Gastroesophageal sphincter (tissue), 4 donors: ENCODE measurements around the gene HEMK1. TPM values are rescaled to one million over a fixed set of nuclear protein-coding genes. Genes with fewer than 3 reads are reported as not detected.
A peak's percentile ranks its signal among the peaks of the same experiment; 100 is the strongest.

ENCODE experiments used
- ATAC-seq: fragments of 150-250 bp; one replicate; pipeline ENCODE4 v1.9.1; 2016; ENCODE audit warnings: mild to moderate bottlenecking, moderate library complexity
- H3K27ac ChIP-seq, 4 donors: fragments of 200-600 bp; sonication (generic) in 3 of 4; 1 replicate in 3 of 4; 2 replicates in 1 of 4; pipeline ENCODE4 v1.5.1; 2016 to 2019
- H3K27me3 ChIP-seq: fragments of 200-600 bp; sonication (generic); one replicate; pipeline ENCODE4 v1.5.1; 2019
- H3K36me3 ChIP-seq, 2 donors: fragments of 200-600 bp; sonication (generic); one replicate each; pipeline ENCODE4 v1.5.1; 2019; ENCODE audit warnings: control low read depth in 1 of 2
- H3K4me1 ChIP-seq, 3 donors: fragments of 200-600 bp; sonication (generic); 1 replicate in 2 of 3; 2 replicates in 1 of 3; pipeline ENCODE4 v1.5.1; 2016 to 2019; ENCODE audit warnings: control low read depth in 2 of 3
- H3K4me3 ChIP-seq, 2 donors: fragments of 200-600 bp; sonication (generic); one replicate each; pipeline ENCODE4 v1.5.1; 2019; ENCODE audit warnings: mild to moderate bottlenecking in 1 of 2, moderate library complexity in 1 of 2
- H3K9me3 ChIP-seq, 3 donors: fragments of 200-600 bp; sonication (generic); one replicate each; pipeline ENCODE4 v1.5.1; 2017 to 2019; ENCODE audit warnings: control low read depth in 2 of 3
- CTCF ChIP-seq, 4 experiments: fragments of 200-600 bp in 2 of 4; fragments of 450-650 bp in 2 of 4; sonication (generic) in 1 of 4; IDR thresholded peaks; one replicate each; pipeline ENCODE4 v1.5.1; 2017 to 2019; ENCODE audit warnings: antibody characterized with exemption in 4 of 4, mild to moderate bottlenecking in 2 of 4, moderate library complexity in 2 of 4
- EP300 ChIP-seq: sonication (generic); formaldehyde crosslinking; IDR thresholded peaks from one replicate; pipeline ENCODE4 v1.6.1; 2017; ENCODE audit warnings: antibody characterized with exemption, mild to moderate bottlenecking
- POLR2A ChIP-seq, 2 donors: fragments of 450-650 bp; IDR thresholded peaks; one replicate each; pipeline ENCODE4 v1.6.1; 2017; ENCODE audit warnings: antibody characterized with exemption in 2 of 2, mild to moderate bottlenecking in 2 of 2, moderate library complexity in 1 of 2
- POLR2AphosphoS5 ChIP-seq: sonication (generic); formaldehyde crosslinking; IDR thresholded peaks from one replicate; pipeline ENCODE4 v1.6.1; 2017; ENCODE audit warnings: antibody characterized with exemption
- WGBS, 2 donors: methylation state at CpG; one replicate each; pipeline ENCODE4 v1.1.5; 2018; ENCODE audit warnings: low coverage in 1 of 2; 5-methylcytosine and 5-hydroxymethylcytosine counted together
- total RNA-seq, 4 donors: library from RNA; depleted of rRNA; stranded (reverse); fragments of >200 nt; gene quantifications; one replicate each; pipeline ENCODE4 v1.1.0, GENCODE V29; 2016

HEMK1 gene
- total RNA-seq, 4 donors from 2014 or later: 6.4 to 11.7 (median 11.4) TPM

- Histone ChIP-seq H3K27me3 (no peaks in the 10 kb centered on the region), H3K4me3 (no peak overlapping the region), H3K9me3 (no peaks in the 10 kb centered on the region), H3K27ac (peak overlapping the region in 3 of 4 donors; percentile 37 to 96 (median 96)), H3K4me1 (peaks cover 11 to 100% (median 31%) of the 10 kb centered on the region in 3 donors), H3K36me3 (peaks cover 0 to 45% of the 10 kb centered on the region in 2 donors)
- TF ChIP-seq CTCF (IDR thresholded peaks at IDR 0.05) (no peak), POLR2AphosphoS5 (no peak), EP300 (no peak), POLR2A (IDR thresholded peaks at IDR 0.05) (no peak)
- no peak for ATAC-seq
- WGBS, 2 donors: 50 to 60% methylated on average over 1 to 2 of the region's 5 CpGs
These were observed 34.8 kb downstream of the HEMK1 start for GRCh38 chr3:50604110-50604621.

GRCh38 chr3:50604628-50605588, 35.6 kb downstream of the HEMK1 start:
- peaks cover 0 to 45% of the 10 kb centered on the region in 2 donors for H3K36me3 ChIP-seq
- H3K4me3 ChIP-seq: no peak overlapping the region
- H3K27me3 ChIP-seq: no peaks in the 10 kb centered on the region
- H3K9me3 ChIP-seq: no peaks in the 10 kb centered on the region
- 43 to 69% methylated on average over 6 to 7 of the region's 14 CpGs for WGBS, 2 donors
- TF ChIP-seq POLR2AphosphoS5: peak; percentile 50
- TF ChIP-seq POLR2A (IDR thresholded peaks at IDR 0.05): no peak
- peak overlapping the region in 3 of 4 donors; percentile 37 to 96 (median 96) for H3K27ac ChIP-seq
- H3K4me1 ChIP-seq: peaks cover 11 to 100% (median 38%) of the 10 kb centered on the region in 3 donors
- no peak for ATAC-seq

GRCh38 chr3:50605901-50606326, 36.6 kb downstream of the HEMK1 start:
- H3K27me3 ChIP-seq: no peaks in the 10 kb centered on the region
- no peak for ATAC-seq
- peaks cover 0 to 45% of the 10 kb centered on the region in 2 donors for H3K36me3 ChIP-seq
- no peak overlapping the region for H3K4me3 ChIP-seq
- 65 to 66% methylated on average over 3 to 5 of the region's 5 CpGs for WGBS, 2 donors
- TF ChIP-seq EP300 (no peak), POLR2AphosphoS5 (no peak), CTCF (IDR thresholded peaks at IDR 0.05) (no peak), POLR2A (IDR thresholded peaks at IDR 0.05) (no peak)
- H3K9me3 ChIP-seq: no peaks in the 10 kb centered on the region
- H3K4me1 ChIP-seq: peaks cover 6 to 100% (median 38%) of the 10 kb centered on the region in 3 donors
- peak overlapping the region in 3 of 4 donors; percentile 37 to 96 (median 96) for H3K27ac ChIP-seq

DNA sequence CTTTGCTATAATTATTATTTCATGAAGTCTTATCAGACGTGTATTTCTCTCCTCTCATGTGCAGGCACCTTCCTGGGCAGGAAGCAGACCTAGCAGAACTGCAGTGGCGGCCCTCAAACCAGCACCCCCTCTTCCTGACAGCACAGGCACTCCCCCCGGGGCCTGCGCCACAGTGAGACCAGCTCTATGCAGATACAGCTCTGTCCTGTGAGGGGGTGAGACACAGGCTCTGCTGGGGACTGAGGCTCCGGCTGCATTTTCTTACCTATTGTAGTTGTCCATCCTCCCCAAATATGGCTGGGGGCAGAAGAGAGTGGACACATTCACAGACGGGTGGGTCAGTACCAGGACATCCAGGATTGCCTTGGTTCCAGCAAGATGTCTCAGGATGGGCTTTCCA, 37.3 kb downstream of the HEMK1 start:
- Histone ChIP-seq H3K4me1 (peaks cover 3 to 99% (median 36%) of the 10 kb centered on the region in 3 donors), H3K27me3 (no peaks in the 10 kb centered on the region), H3K27ac (peak overlapping the region in 2 of 4 donors; percentile 19 to 96), H3K9me3 (no peaks in the 10 kb centered on the region), H3K4me3 (no peak overlapping the region), H3K36me3 (peaks cover 0 to 45% of the 10 kb centered on the region in 2 donors)
- ATAC-seq: no peak
- 56% methylated on average over 3 of the region's 6 CpGs; no CpG with 5 or more reads in 1 of the 2 donors for WGBS, 2 donors
- TF ChIP-seq EP300 (no peak), CTCF (IDR thresholded peaks at IDR 0.05) (no peak), POLR2AphosphoS5 (no peak), POLR2A (IDR thresholded peaks at IDR 0.05) (no peak)

GRCh38 chr3:50607271-50608091, 38.2 kb downstream of the HEMK1 start:
- TF ChIP-seq POLR2AphosphoS5 (no peak), EP300 (no peak)
- no peak for ATAC-seq
- no peaks in the 10 kb centered on the region for H3K27me3 ChIP-seq
- H3K9me3 ChIP-seq: no peaks in the 10 kb centered on the region
- peaks cover 0 to 45% of the 10 kb centered on the region in 2 donors for H3K36me3 ChIP-seq
- H3K27ac ChIP-seq: peak overlapping the region in 1 of 4 donors; percentile 2
- WGBS, 2 donors: 67% methylated on average over 3 of the region's 29 CpGs; no CpG with 5 or more reads in 1 of the 2 donors
- no peak overlapping the region for H3K4me3 ChIP-seq
- H3K4me1 ChIP-seq: peaks cover 0 to 95% (median 30%) of the 10 kb centered on the region in 3 donors
